Vagina (tissue), 2 donors: ENCODE results near the gene S100A13. TPM values are rescaled to one million over a fixed set of nuclear protein-coding genes. Genes with fewer than 3 reads are reported as not detected.

Source experiments
- DNase-seq, 2 donors: peaks; one replicate each; pipeline ENCODE4 v3.0.0-alpha.2; 2017; ENCODE audit errors: extremely low spot score in 2 of 2
- H3K27ac ChIP-seq: fragments of 200-600 bp; sonication (generic); one replicate; pipeline ENCODE4 v1.5.1; 2019
- H3K27me3 ChIP-seq: fragments of 200-600 bp; sonication (generic); one replicate; pipeline ENCODE4 v1.5.1; 2019
- H3K36me3 ChIP-seq, 2 donors: fragments of 200-600 bp; sonication (generic); one replicate each; pipeline ENCODE4 v1.5.1; 2017 to 2019
- H3K4me1 ChIP-seq: fragments of 200-600 bp; sonication (generic); one replicate; pipeline ENCODE4 v1.5.1; 2019
- H3K4me3 ChIP-seq, 2 donors: fragments of 200-600 bp; sonication (generic); 1 replicate in 1 of 2; 2 replicates in 1 of 2; pipeline ENCODE4 v1.5.1; 2016 to 2019
- H3K9me3 ChIP-seq: fragments of 200-600 bp; sonication (generic); one replicate; pipeline ENCODE4 v1.5.1; 2019
- CTCF ChIP-seq, 3 experiments: fragments of 450-650 bp in 2 of 3; fragments of 200-600 bp in 1 of 3; sonication (generic) in 1 of 3; IDR thresholded peaks; one replicate each; pipeline ENCODE4 v1.5.1; 2017 to 2019; ENCODE audit warnings: antibody characterized with exemption in 3 of 3, mild to moderate bottlenecking in 2 of 3, moderate library complexity in 2 of 3
- POLR2A ChIP-seq, 2 donors: fragments of 450-650 bp; IDR thresholded peaks; one replicate each; pipeline ENCODE4 v1.6.1; 2017; ENCODE audit warnings: antibody characterized with exemption in 2 of 2, mild to moderate bottlenecking in 2 of 2, moderate library complexity in 2 of 2
- POLR2AphosphoS5 ChIP-seq, 2 donors: sonication (generic); formaldehyde crosslinking; IDR thresholded peaks; one replicate each; pipeline ENCODE4 v1.9.0; 2017; ENCODE audit warnings: antibody characterized with exemption in 2 of 2, mild to moderate bottlenecking in 2 of 2, low read depth in 1 of 2; ENCODE audit not compliant: insufficient read depth in 1 of 2
- intact Hi-C: fragments of 100-400 bp; cut with DNase I; formaldehyde crosslinking; loops from one replicate; pipeline ENCODE4 v1.15.1; 2023
- total RNA-seq: library from RNA; depleted of rRNA; stranded (reverse); fragments of >200 nt; gene quantifications from one replicate; pipeline ENCODE4 v1.2.3, GENCODE V29; 2016

The S100A13 gene
- total RNA-seq, 1 donor from 2014 or later, result 116 TPM

GRCh38 chr1:153655333-153655732, 28.0 kb upstream of the S100A13 start:
- no peaks in the 10 kb centered on the region for H3K9me3 ChIP-seq
- no peak for DNase-seq
- H3K36me3 ChIP-seq, result no peaks in the 10 kb centered on the region
- H3K27me3 ChIP-seq, result no peaks in the 10 kb centered on the region
- H3K4me3 ChIP-seq, result no peak overlapping the region
- no peak overlapping the region for H3K27ac ChIP-seq
- intact Hi-C loops, result no loop called here
- H3K4me1 ChIP-seq, result peaks cover 21% of the 10 kb centered on the region
- TF ChIP-seq CTCF (IDR thresholded peaks at IDR 0.05) (no peak), POLR2A (IDR thresholded peaks at IDR 0.05) (no peak), POLR2AphosphoS5 (IDR thresholded peaks at IDR 0.05; ENCODE audit: insufficient read depth in 1 of 2, low read depth in 1 of 2) (no peak)

GRCh38 chr1:153652805-153653500, 25.6 kb upstream of the S100A13 start:
- no peak for DNase-seq
- no peak for TF ChIP-seq POLR2A (IDR thresholded peaks at IDR 0.05)
- no peak for TF ChIP-seq CTCF (IDR thresholded peaks at IDR 0.05)
- TF ChIP-seq POLR2AphosphoS5 (IDR thresholded peaks at IDR 0.05; ENCODE audit: insufficient read depth in 1 of 2, low read depth in 1 of 2), result no peak
- intact Hi-C loops, result no loop called here
- no peaks in the 10 kb centered on the region for H3K27me3 ChIP-seq
- H3K27ac ChIP-seq, result no peak overlapping the region
- H3K36me3 ChIP-seq, result no peaks in the 10 kb centered on the region
- H3K4me1 ChIP-seq, result peaks cover 9% of the 10 kb centered on the region
- H3K4me3 ChIP-seq, result no peak overlapping the region
- no peaks in the 10 kb centered on the region for H3K9me3 ChIP-seq

- Histone ChIP-seq H3K9me3 (no peaks in the 10 kb centered on the region), H3K27ac (no peak overlapping the region), H3K4me3 (no peak overlapping the region), H3K27me3 (no peaks in the 10 kb centered on the region), H3K36me3 (peaks cover 0 to 1% of the 10 kb centered on the region in 2 donors), H3K4me1 (peaks cover 9% of the 10 kb centered on the region)
- TF ChIP-seq POLR2A (IDR thresholded peaks at IDR 0.05) (no peak), CTCF (IDR thresholded peaks at IDR 0.05) (no peak), POLR2AphosphoS5 (IDR thresholded peaks at IDR 0.05; ENCODE audit: insufficient read depth in 1 of 2, low read depth in 1 of 2) (no peak)
- intact Hi-C loops, result no loop called here
- DNase-seq, result no peak
Observed at GRCh38 chr1:153651771-153652170, 24.5 kb upstream of the S100A13 start.

- TF ChIP-seq POLR2A (IDR thresholded peaks at IDR 0.05) (no peak), POLR2AphosphoS5 (IDR thresholded peaks at IDR 0.05; ENCODE audit: insufficient read depth in 1 of 2, low read depth in 1 of 2) (no peak), CTCF (IDR thresholded peaks at IDR 0.05) (no peak)
- DNase-seq, result no peak
- Histone ChIP-seq H3K27me3 (no peaks in the 10 kb centered on the region), H3K27ac (no peak overlapping the region), H3K4me1 (peaks cover 9% of the 10 kb centered on the region), H3K36me3 (peaks cover 0 to 20% of the 10 kb centered on the region in 2 donors), H3K4me3 (no peak overlapping the region), H3K9me3 (no peaks in the 10 kb centered on the region)
- intact Hi-C loops, result no loop called here
Observed at GRCh38 chr1:153649863-153650235, 22.5 kb upstream of the S100A13 start.

- Histone ChIP-seq H3K4me1 (peaks cover 9% of the 10 kb centered on the region), H3K4me3 (no peak overlapping the region), H3K9me3 (no peaks in the 10 kb centered on the region), H3K27me3 (no peaks in the 10 kb centered on the region), H3K27ac (no peak overlapping the region), H3K36me3 (peaks cover 0 to 26% of the 10 kb centered on the region in 2 donors)
- DNase-seq, result no peak
- TF ChIP-seq POLR2AphosphoS5 (IDR thresholded peaks at IDR 0.05; ENCODE audit: insufficient read depth in 1 of 2, low read depth in 1 of 2), result no peak
- intact Hi-C loops, result no loop called here
Observed at GRCh38 chr1:153649137-153649862, 22.0 kb upstream of the S100A13 start.
